Endothelial cell of umbilical vein (primary cell): ENCODE measurements around the gene SLC6A1. TPM values are rescaled to one million over a fixed set of nuclear protein-coding genes. Genes with fewer than 3 reads are reported as not detected.

ENCODE experiments used
- BruUV-seq: library from RNA; stranded (reverse); fragments of 400-500 nt; replicated peaks from 2 replicates; lab custom pipeline; 2021; lab: Mats Ljungman, UMichigan
- CTCF ChIA-PET: fragments of 300-600, 350-600 bp; sonication (Branson Sonifier 250); formaldehyde crosslinking; loops from one replicate; lab custom pipeline; 2021; ENCODE audit warnings: antibody characterized with exemption, inconsistent platforms; lab: Charles Lee
- POLR2A ChIA-PET: fragments of 300-600, 350-600 bp; sonication (Branson Sonifier 250); formaldehyde crosslinking; loops from one replicate; lab custom pipeline; 2021; ENCODE audit warnings: antibody characterized with exemption, inconsistent platforms; lab: Charles Lee
- DNase-seq: peaks from one replicate; pipeline ENCODE4 v3.0.0-alpha.2; 2011; ENCODE audit warnings: low read depth, low spot score
- FAIRE-seq: peaks from 2 replicates; lab custom pipeline; 2011; peaks lifted over from hg19 to GRCh38; lab: Jason Lieb, UNC
- H2AFZ ChIP-seq: 2 replicates; pipeline ENCODE4 v1.6.0; 2012; ENCODE audit warnings: low read depth, low read length, control low read depth, inconsistent platforms
- H3K27ac ChIP-seq: 2 replicates; pipeline ENCODE4 v1.5.1; 2011; ENCODE audit warnings: low read depth, mild to moderate bottlenecking, control low read depth, low read length, moderate library complexity; ENCODE audit not compliant: insufficient read depth
- H3K27me3 ChIP-seq, 2 experiments: 2 replicates each; pipeline versions ENCODE4 v1.6.0 to v1.6.1; 2011; ENCODE audit warnings: low read length in 2 of 2, mixed read lengths in 1 of 2; ENCODE audit not compliant: control insufficient read depth in 2 of 2, insufficient read depth in 2 of 2
- H3K36me3 ChIP-seq, 2 experiments: 2 replicates in 1 of 2; 3 replicates in 1 of 2; pipeline ENCODE4 v1.5.1; 2011; ENCODE audit warnings: low read length in 2 of 2, mild to moderate bottlenecking in 1 of 2, moderate library complexity in 1 of 2; ENCODE audit not compliant: control insufficient read depth in 2 of 2, insufficient read depth in 2 of 2; ENCODE audit errors: extremely low read depth in 1 of 2
- H3K4me1 ChIP-seq: 3 replicates; pipeline ENCODE4 v1.5.1; 2011; ENCODE audit warnings: mild to moderate bottlenecking, low read length; ENCODE audit not compliant: control insufficient read depth, insufficient read depth; ENCODE audit errors: extremely low read depth
- H3K4me2 ChIP-seq: 2 replicates; pipeline ENCODE4 v1.6.1; 2011; ENCODE audit warnings: low read length, control low read depth, mixed read lengths; ENCODE audit not compliant: insufficient read depth
- H3K4me3 ChIP-seq, 3 experiments: fragments of 200-600 bp in 1 of 3; sonication (generic), shearing (Covaris generic) in 1 of 3; replicated peaks in 1 of 3; 2 replicates each; pipeline ENCODE4 v1.5.1; 2011 to 2016; ENCODE audit warnings: control low read depth in 3 of 3, low read length in 3 of 3, mild to moderate bottlenecking in 2 of 3, inconsistent platforms in 1 of 3, low read depth in 1 of 3, moderate library complexity in 1 of 3; ENCODE audit not compliant: insufficient read depth in 1 of 3
- H3K79me2 ChIP-seq: 2 replicates; pipeline ENCODE4 v1.6.0; 2012; ENCODE audit warnings: low read length, inconsistent platforms; ENCODE audit not compliant: control insufficient read depth, insufficient read depth
- H3K9ac ChIP-seq: replicated peaks from 2 replicates; pipeline ENCODE3; 2011; ENCODE audit warnings: low read length, control low read depth; ENCODE audit not compliant: insufficient read depth; ENCODE audit errors: extremely low read depth
- H3K9me1 ChIP-seq: replicated peaks from 3 replicates; pipeline ENCODE4 v1.6.0; 2011; ENCODE audit warnings: mild to moderate bottlenecking, low read length; ENCODE audit not compliant: control insufficient read depth, insufficient read depth; ENCODE audit errors: extremely low read depth
- H3K9me3 ChIP-seq: replicated peaks from 2 replicates; pipeline ENCODE4 v1.5.1; 2012; ENCODE audit warnings: low read length, inconsistent platforms; ENCODE audit not compliant: control insufficient read depth, insufficient read depth
- H4K20me1 ChIP-seq: replicated peaks from 2 replicates; pipeline ENCODE3; 2011; ENCODE audit warnings: mild to moderate bottlenecking, low read length; ENCODE audit not compliant: control insufficient read depth, insufficient read depth; ENCODE audit errors: extremely low read depth
- EZH2 ChIP-seq: IDR thresholded peaks from 2 replicates; pipeline ENCODE4 v1.6.1; 2012; ENCODE audit warnings: borderline replicate concordance, low read depth, mild to moderate bottlenecking, moderate library complexity, low read length, inconsistent platforms; ENCODE audit not compliant: severe bottlenecking
- FOS ChIP-seq: IDR thresholded peaks from 2 replicates; pipeline ENCODE4 v1.6.1; 2011; ENCODE audit warnings: mild to moderate bottlenecking, low read length, moderate library complexity, borderline replicate concordance; ENCODE audit not compliant: insufficient read depth
- GATA2 ChIP-seq: IDR thresholded peaks from 2 replicates; pipeline ENCODE4 v1.7.0; 2011; ENCODE audit warnings: low read depth, mild to moderate bottlenecking, moderate library complexity, mixed read lengths, low read length; ENCODE audit not compliant: insufficient read length, insufficient read depth
- JUN ChIP-seq: IDR thresholded peaks from 2 replicates; pipeline ENCODE4 v1.6.1; 2011; ENCODE audit warnings: borderline replicate concordance, low read depth; ENCODE audit not compliant: insufficient read length, insufficient read depth
- MYC ChIP-seq: IDR thresholded peaks from one replicate; pipeline ENCODE4 v1.6.1; 2011; ENCODE audit warnings: mild to moderate bottlenecking, low read depth, low read length
- POLR2A ChIP-seq: IDR thresholded peaks from 2 replicates; pipeline ENCODE4 v1.6.1; 2012; ENCODE audit warnings: low read depth, mild to moderate bottlenecking, control low read depth, low read length
- POLR2AphosphoS5 ChIP-seq: IDR thresholded peaks from 2 replicates; pipeline ENCODE4 v1.6.1; 2012; ENCODE audit warnings: low read depth, mild to moderate bottlenecking, control low read depth, low read length, moderate library complexity; ENCODE audit not compliant: insufficient read depth
- dilution Hi-C: fragments of 300-500 bp; cut with MboI; formaldehyde crosslinking; loops from one replicate; pipeline ENCODE4 v1.15.0; 2019; ENCODE audit warnings: low sequenced_read_pairs; ENCODE audit not compliant: extremely low pct_ligation_motif_present
- intact Hi-C: fragments of 100-400 bp; cut with micrococcal nuclease; formaldehyde crosslinking; loops from one replicate; pipeline ENCODE4 v1.10.0; 2022
- polyA plus RNA-seq, 4 experiments: library from polyadenylated mRNA; depleted of rRNA in 3 of 4; stranded (reverse) in 3 of 4; unstranded in 1 of 4; fragments of >200 nt; gene quantifications; 2 replicates each; pipeline versions ENCODE4 v1.2.1 to v1.2.3, GENCODE V29; 2011 to 2012; ENCODE audit warnings: missing spikeins in 1 of 4
- total RNA-seq: library from RNA; stranded (reverse); gene quantifications from 2 replicates; pipeline ENCODE4 v1.2.3, GENCODE V29; 2021
- TF ChIP-seq, protein P1 (sequence below): IDR thresholded peaks from 2 replicates; pipeline ENCODE4 v1.6.1; 2011; ENCODE audit not compliant: insufficient read depth, insufficient read length
- TF ChIP-seq, protein P2 (sequence below), 2 donors: IDR thresholded peaks; 1 replicate in 1 of 2; 2 replicates in 1 of 2; pipeline ENCODE4 v1.5.1; 2011; ENCODE audit warnings: low read length in 2 of 2, mild to moderate bottlenecking in 2 of 2, moderate library complexity in 2 of 2, control low read depth in 1 of 2, inconsistent platforms in 1 of 2, low read depth in 1 of 2; ENCODE audit not compliant: insufficient read depth in 1 of 2; ENCODE audit errors: extremely low read depth in 1 of 2

The SLC6A1 gene
- total and polyA plus RNA-seq, 2 donors (not counting 3 experiments of a cell fraction or from before 2014, with no cell fraction given): not detected

DNA sequence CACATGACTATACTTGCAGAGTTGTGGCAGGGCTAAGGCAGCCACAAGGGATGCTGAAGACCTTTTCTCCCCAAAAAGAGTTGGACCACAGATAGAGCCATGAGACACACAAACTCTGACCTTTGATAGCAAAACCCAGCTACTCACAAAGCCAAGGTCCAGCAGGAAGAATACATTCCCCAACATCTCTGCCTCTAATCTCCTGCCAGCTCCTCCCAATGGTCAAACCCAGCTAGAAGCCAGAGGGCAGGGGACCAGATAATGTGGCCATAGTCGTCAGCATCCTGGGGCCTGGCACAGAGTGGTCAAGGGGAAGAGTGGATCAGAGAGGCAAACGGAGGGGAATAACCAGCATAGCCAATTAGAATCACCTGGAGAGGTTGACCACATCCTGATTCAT is 28.2 kb downstream of the SLC6A1 start:
- Histone ChIP-seq H3K4me2 (no peak overlapping the region), H3K4me3 (no peak overlapping the region), H3K27ac (no peak overlapping the region), H3K36me3 (no peaks in the 10 kb centered on the region), H3K9me3 (no peaks in the 10 kb centered on the region), H4K20me1 (no peaks in the 10 kb centered on the region), H3K27me3 (peaks cover 8 to 9% of the 10 kb centered on the region in 2 experiments), H3K9ac (no peak overlapping the region), H3K9me1 (no peaks in the 10 kb centered on the region), H3K79me2 (no peaks in the 10 kb centered on the region), H3K4me1 (peaks cover 11% of the 10 kb centered on the region), H2AFZ (no peak overlapping the region)
- no TSS peak for BruUV-seq
- POLR2A ChIA-PET: no interaction called here
- dilution Hi-C loops: no loop called here
- FAIRE-seq (no peak), DNase-seq (no peak)
- intact Hi-C loops: no loop called here
- CTCF ChIA-PET: no interaction called here
- TF ChIP-seq MYC (no peak), GATA2 (no peak), POLR2A (no peak)
- TF ChIP-seq, protein P1, sequence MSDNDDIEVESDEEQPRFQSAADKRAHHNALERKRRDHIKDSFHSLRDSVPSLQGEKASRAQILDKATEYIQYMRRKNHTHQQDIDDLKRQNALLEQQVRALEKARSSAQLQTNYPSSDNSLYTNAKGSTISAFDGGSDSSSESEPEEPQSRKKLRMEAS: no peak
- TF ChIP-seq, protein P2, sequence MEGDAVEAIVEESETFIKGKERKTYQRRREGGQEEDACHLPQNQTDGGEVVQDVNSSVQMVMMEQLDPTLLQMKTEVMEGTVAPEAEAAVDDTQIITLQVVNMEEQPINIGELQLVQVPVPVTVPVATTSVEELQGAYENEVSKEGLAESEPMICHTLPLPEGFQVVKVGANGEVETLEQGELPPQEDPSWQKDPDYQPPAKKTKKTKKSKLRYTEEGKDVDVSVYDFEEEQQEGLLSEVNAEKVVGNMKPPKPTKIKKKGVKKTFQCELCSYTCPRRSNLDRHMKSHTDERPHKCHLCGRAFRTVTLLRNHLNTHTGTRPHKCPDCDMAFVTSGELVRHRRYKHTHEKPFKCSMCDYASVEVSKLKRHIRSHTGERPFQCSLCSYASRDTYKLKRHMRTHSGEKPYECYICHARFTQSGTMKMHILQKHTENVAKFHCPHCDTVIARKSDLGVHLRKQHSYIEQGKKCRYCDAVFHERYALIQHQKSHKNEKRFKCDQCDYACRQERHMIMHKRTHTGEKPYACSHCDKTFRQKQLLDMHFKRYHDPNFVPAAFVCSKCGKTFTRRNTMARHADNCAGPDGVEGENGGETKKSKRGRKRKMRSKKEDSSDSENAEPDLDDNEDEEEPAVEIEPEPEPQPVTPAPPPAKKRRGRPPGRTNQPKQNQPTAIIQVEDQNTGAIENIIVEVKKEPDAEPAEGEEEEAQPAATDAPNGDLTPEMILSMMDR (IDR thresholded peaks at IDR 0.05; ENCODE audit: extremely low read depth in 1 of 2, insufficient read depth in 1 of 2, low read depth in 1 of 2, low read length in 2 of 2): no peak

DNA sequence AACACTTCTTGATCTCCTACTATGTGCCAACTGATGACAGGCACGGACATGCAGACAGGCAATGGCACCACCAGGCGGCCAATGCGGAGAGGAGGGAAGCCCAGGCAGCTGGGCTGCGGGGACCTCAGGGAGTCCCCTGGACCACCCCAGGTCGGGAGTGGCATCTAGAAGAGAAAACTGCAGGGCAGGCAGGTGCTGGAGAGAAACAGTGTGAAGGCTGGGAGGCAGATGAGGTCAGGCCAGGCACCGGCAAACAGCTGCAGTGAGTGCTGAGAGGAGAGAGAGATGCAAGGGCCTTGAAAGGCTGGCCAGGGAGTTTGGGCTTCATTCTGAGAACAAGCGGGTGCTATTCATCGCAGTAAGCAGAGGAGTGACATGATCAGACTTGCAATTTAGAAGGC is 29.1 kb downstream of the SLC6A1 start:
- FAIRE-seq: no peak
- CTCF ChIA-PET: interaction anchor here (1.4 to 1.7 kb wide), 2 partner anchors 15 to 79 kb away, joined by 3 to 4 read pairs; no protein-coding TSS in a partner anchor
- H3K36me3 ChIP-seq: no peaks in the 10 kb centered on the region

More for the DNA sequence above, 29.1 kb downstream of the SLC6A1 start:
- Histone ChIP-seq H3K9me3 (no peaks in the 10 kb centered on the region), H3K27ac (no peak overlapping the region), H3K4me2 (no peak overlapping the region), H3K27me3 (peaks cover 8 to 9% of the 10 kb centered on the region in 2 experiments), H4K20me1 (no peaks in the 10 kb centered on the region), H3K9me1 (no peaks in the 10 kb centered on the region), H3K4me3 (no peak overlapping the region), H3K79me2 (no peaks in the 10 kb centered on the region), H2AFZ (no peak overlapping the region), H3K9ac (no peak overlapping the region), H3K4me1 (peaks cover 11% of the 10 kb centered on the region)
- intact Hi-C loops: no loop called here
- dilution Hi-C loops: no loop called here
- POLR2A ChIA-PET: no interaction called here
- TF ChIP-seq, protein P2 (IDR thresholded peaks at IDR 0.05; ENCODE audit: extremely low read depth in 1 of 2, insufficient read depth in 1 of 2, low read depth in 1 of 2, low read length in 2 of 2): no peak
- TF ChIP-seq POLR2AphosphoS5: no peak
- TF ChIP-seq POLR2A: no peak
- TF ChIP-seq MYC: no peak
- TF ChIP-seq JUN: no peak
- TF ChIP-seq, protein P1: no peak
- TF ChIP-seq EZH2: no peak
- no peak for TF ChIP-seq FOS
- no peak for TF ChIP-seq GATA2
- BruUV-seq: no TSS peak
- DNase-seq: no peak
